ENCODE results near the gene BTD.

- TF ChIP-seq REST (IDR thresholded peaks at IDR 0.05; ENCODE audit: insufficient replicate concordance, low read depth) (no peak), POLR2AphosphoS5 (IDR thresholded peaks at IDR 0.05; ENCODE audit: low read depth) (no peak)
- TF ChIP-seq, protein P1, sequence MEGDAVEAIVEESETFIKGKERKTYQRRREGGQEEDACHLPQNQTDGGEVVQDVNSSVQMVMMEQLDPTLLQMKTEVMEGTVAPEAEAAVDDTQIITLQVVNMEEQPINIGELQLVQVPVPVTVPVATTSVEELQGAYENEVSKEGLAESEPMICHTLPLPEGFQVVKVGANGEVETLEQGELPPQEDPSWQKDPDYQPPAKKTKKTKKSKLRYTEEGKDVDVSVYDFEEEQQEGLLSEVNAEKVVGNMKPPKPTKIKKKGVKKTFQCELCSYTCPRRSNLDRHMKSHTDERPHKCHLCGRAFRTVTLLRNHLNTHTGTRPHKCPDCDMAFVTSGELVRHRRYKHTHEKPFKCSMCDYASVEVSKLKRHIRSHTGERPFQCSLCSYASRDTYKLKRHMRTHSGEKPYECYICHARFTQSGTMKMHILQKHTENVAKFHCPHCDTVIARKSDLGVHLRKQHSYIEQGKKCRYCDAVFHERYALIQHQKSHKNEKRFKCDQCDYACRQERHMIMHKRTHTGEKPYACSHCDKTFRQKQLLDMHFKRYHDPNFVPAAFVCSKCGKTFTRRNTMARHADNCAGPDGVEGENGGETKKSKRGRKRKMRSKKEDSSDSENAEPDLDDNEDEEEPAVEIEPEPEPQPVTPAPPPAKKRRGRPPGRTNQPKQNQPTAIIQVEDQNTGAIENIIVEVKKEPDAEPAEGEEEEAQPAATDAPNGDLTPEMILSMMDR (IDR thresholded peaks at IDR 0.05; ENCODE audit: insufficient read depth, low read length), result no peak
These were observed 22.2 kb downstream of the BTD start for GRCh38 chr3:15623535-15624440.

Measured in HL-60 (cell line).